GM21367 (cell line): ENCODE measurements around the gene FGF5.

Source experiments
- ATAC-seq: cut with Tn5 transposase; IDR thresholded peaks from one replicate; pipeline ENCODE4 v1.9.1; 2021; ENCODE audit not compliant: unreplicated experiment

FGF5 gene

GRCh38 chr4:80335226-80335553, 68.7 kb downstream of the FGF5 start:
- ATAC-seq, result no peak

- peak; percentile 97 for ATAC-seq
These were observed 69.3 kb downstream of the FGF5 start, which contains the start of gene CFAP299 for GRCh38 chr4:80335554-80336358. Gene CFAP299, plus strand, starts transcription at chr4:80335730.

- no peak for ATAC-seq
These were observed 70.1 kb downstream of the FGF5 start for GRCh38 chr4:80336582-80336981.

- no peak for ATAC-seq
These were observed 73.6 kb downstream of the FGF5 start for GRCh38 chr4:80340036-80340435.
